Activated naive CD8-positive, alpha-beta T cell treated with anti-CD3 and anti-CD28 coated beads, Interleukin-2, amount 10 ng/mL, durations not matched to agents 7 days and 5 days (primary cell): ENCODE measurements around the gene COX5B. TPM values are rescaled to one million over a fixed set of nuclear protein-coding genes. Genes with fewer than 3 reads are reported as not detected.
"Not testable (repeated sequence)": the region's sequence is repeated elsewhere in the genome, so short reads cannot be mapped to it uniquely, and the experiment has no call there.

Source experiments
- ATAC-seq: fragments of 150-1000 bp; cut with Tn5 transposase; one replicate; pipeline ENCODE4 v1.10.0; 2021; ENCODE audit warnings: low read depth, moderate library complexity
- POLR2A ChIA-PET: fragments of 350-600 bp; sonication (Branson Sonifier 250); formaldehyde crosslinking; loops from one replicate; lab custom pipeline; 2021; ENCODE audit warnings: antibody characterized with exemption; lab: Charles Lee
- DNase-seq: peaks from one replicate; pipeline ENCODE4 v3.0.0; 2021
- H3K27ac Mint-ChIP-seq: one replicate; pipeline ENCODE4 v1.8.0; 2022; ENCODE audit warnings: mild to moderate bottlenecking, mixed read lengths
- H3K27me3 Mint-ChIP-seq: one replicate; pipeline ENCODE4 v1.8.0; 2022; ENCODE audit warnings: mild to moderate bottlenecking, moderate library complexity, mixed read lengths
- H3K36me3 Mint-ChIP-seq: one replicate; pipeline ENCODE4 v1.8.0; 2021; ENCODE audit warnings: mild to moderate bottlenecking, mixed read lengths
- H3K4me1 Mint-ChIP-seq: one replicate; pipeline ENCODE4 v1.8.0; 2021; ENCODE audit warnings: mixed read lengths
- H3K4me3 Mint-ChIP-seq: one replicate; pipeline ENCODE4 v1.8.0; 2022; ENCODE audit warnings: mild to moderate bottlenecking, moderate library complexity, mixed read lengths
- H3K9me3 Mint-ChIP-seq: one replicate; pipeline ENCODE4 v1.8.0; 2021; ENCODE audit warnings: mixed read lengths
- total RNA-seq, 2 experiments: library from RNA; stranded (reverse); gene quantifications; one replicate each; pipeline ENCODE4 v1.2.3, GENCODE V29; 2021

Gene COX5B
- total RNA-seq, 2 experiments from 2014 or later: 190 to 192 TPM

GRCh38 chr2:97625354-97626048 is 20.4 kb upstream of the COX5B start:
- H3K4me1 Mint-ChIP-seq, H3K27me3 Mint-ChIP-seq, H3K36me3 Mint-ChIP-seq, POLR2A ChIA-PET, DNase-seq, H3K27ac Mint-ChIP-seq, H3K4me3 Mint-ChIP-seq, H3K9me3 Mint-ChIP-seq, ATAC-seq: not testable (repeated sequence)

- H3K36me3 Mint-ChIP-seq, ATAC-seq, H3K27ac Mint-ChIP-seq, H3K27me3 Mint-ChIP-seq, H3K4me1 Mint-ChIP-seq, H3K4me3 Mint-ChIP-seq, DNase-seq, H3K9me3 Mint-ChIP-seq, POLR2A ChIA-PET: not testable (repeated sequence)
Measured at GRCh38 chr2:97626049-97626430, 19.8 kb upstream of the COX5B start.

GRCh38 chr2:97644023-97644717 is 1.7 kb upstream of the COX5B start:
- POLR2A ChIA-PET: no interaction called here
- H3K27ac Mint-ChIP-seq: no peak overlapping the region
- H3K4me3 Mint-ChIP-seq: no peak overlapping the region
- peaks cover 18% of the 10 kb centered on the region for H3K4me1 Mint-ChIP-seq
- no peak for ATAC-seq
- H3K36me3 Mint-ChIP-seq: peaks cover 14% of the 10 kb centered on the region
- no peak for DNase-seq
- H3K27me3 Mint-ChIP-seq: peaks cover 11% of the 10 kb centered on the region
- no peaks in the 10 kb centered on the region for H3K9me3 Mint-ChIP-seq

- no peaks in the 10 kb centered on the region for H3K9me3 Mint-ChIP-seq
- POLR2A ChIA-PET: interaction anchor here (0.6 to 10.0 kb wide), 13 partner anchors 10 to 820 kb away, joined by 3 to 184 read pairs (median 4); partner anchors contain the start of genes ACTR1B, ANKRD36B and ZAP70
- H3K36me3 Mint-ChIP-seq: peaks cover 16% of the 10 kb centered on the region
- H3K27ac Mint-ChIP-seq: peak overlapping the region; percentile 95
- DNase-seq (no peak), ATAC-seq (peak; percentile 52)
- peaks cover 3% of the 10 kb centered on the region for H3K27me3 Mint-ChIP-seq
- H3K4me3 Mint-ChIP-seq: peak overlapping the region; percentile 94
- peaks cover 18% of the 10 kb centered on the region for H3K4me1 Mint-ChIP-seq
Measured at GRCh38 chr2:97645112-97645694, 659 bp upstream of the COX5B start.

GRCh38 chr2:97646977-97647376 is 1.1 kb downstream of the COX5B start:
- H3K27me3 Mint-ChIP-seq: peaks cover 2% of the 10 kb centered on the region
- H3K4me3 Mint-ChIP-seq: peak overlapping the region; percentile 94
- H3K27ac Mint-ChIP-seq: peak overlapping the region; percentile 95
- H3K4me1 Mint-ChIP-seq: peaks cover 18% of the 10 kb centered on the region
- POLR2A ChIA-PET: interaction anchor here (0.8 to 10.0 kb wide), 4 partner anchors 10 to 71 kb away, joined by 4 to 184 read pairs (median 10); partner anchors contain the start of genes ACTR1B and ANKRD36B
- H3K9me3 Mint-ChIP-seq: no peaks in the 10 kb centered on the region
- DNase-seq: no peak
- no peak for ATAC-seq
- H3K36me3 Mint-ChIP-seq: peaks cover 22% of the 10 kb centered on the region

- Mint-ChIP-seq H3K9me3 (no peaks in the 10 kb centered on the region), H3K4me3 (no peak overlapping the region), H3K4me1 (peaks cover 11% of the 10 kb centered on the region), H3K27ac (peak overlapping the region; percentile 49), H3K27me3 (no peaks in the 10 kb centered on the region), H3K36me3 (peaks cover 29% of the 10 kb centered on the region)
- POLR2A ChIA-PET: interaction anchor here (10.0 kb wide), 1 partner anchor 11 kb away, joined by 184 read pairs; the partner anchor contains the start of gene ACTR1B
- no peak for DNase-seq
- no peak for ATAC-seq
Measured at GRCh38 chr2:97651114-97651513, 5.3 kb downstream of the COX5B start.

- POLR2A ChIA-PET: interaction anchor here (10.0 kb wide), 1 partner anchor 9 kb away, joined by 184 read pairs; the partner anchor contains the start of gene ACTR1B
- no peaks in the 10 kb centered on the region for H3K27me3 Mint-ChIP-seq
- peaks cover 19% of the 10 kb centered on the region for H3K36me3 Mint-ChIP-seq
- H3K4me3 Mint-ChIP-seq: no peak overlapping the region
- DNase-seq (no peak), ATAC-seq (no peak)
- H3K27ac Mint-ChIP-seq: no peak overlapping the region
- H3K4me1 Mint-ChIP-seq: peaks cover 2% of the 10 kb centered on the region
- H3K9me3 Mint-ChIP-seq: no peaks in the 10 kb centered on the region
Measured at GRCh38 chr2:97653473-97653872, 7.6 kb downstream of the COX5B start.

- DNase-seq: no peak
- H3K27ac Mint-ChIP-seq: no peak overlapping the region
- H3K36me3 Mint-ChIP-seq: peaks cover 20% of the 10 kb centered on the region
- no peaks in the 10 kb centered on the region for H3K27me3 Mint-ChIP-seq
- peaks cover 2% of the 10 kb centered on the region for H3K4me1 Mint-ChIP-seq
- no peak overlapping the region for H3K4me3 Mint-ChIP-seq
- H3K9me3 Mint-ChIP-seq: no peaks in the 10 kb centered on the region
- no peak for ATAC-seq
- POLR2A ChIA-PET: interaction anchor here (10.0 kb wide), 1 partner anchor 9 kb away, joined by 184 read pairs; the partner anchor contains the start of gene ACTR1B
Measured at GRCh38 chr2:97653874-97654273, 8.0 kb downstream of the COX5B start.

GRCh38 chr2:97654309-97654708 is 8.4 kb downstream of the COX5B start:
- Mint-ChIP-seq H3K27ac (peak overlapping the region; percentile 3), H3K36me3 (peaks cover 20% of the 10 kb centered on the region), H3K4me3 (no peak overlapping the region), H3K4me1 (peaks cover 2% of the 10 kb centered on the region), H3K27me3 (no peaks in the 10 kb centered on the region), H3K9me3 (no peaks in the 10 kb centered on the region)
- POLR2A ChIA-PET: interaction anchor here (1.0 to 10.0 kb wide), 2 partner anchors 8 to 9 kb away, joined by 3 to 184 read pairs; partner anchors contain the start of genes ACTR1B and COX5B
- no peak for ATAC-seq
- no peak for DNase-seq

- no peak for ATAC-seq
- DNase-seq: no peak
- POLR2A ChIA-PET: interaction anchor here (1.0 kb wide), 1 partner anchor 9 kb away, joined by 3 read pairs; the partner anchor contains the start of gene COX5B
- Mint-ChIP-seq H3K27ac (no peak overlapping the region), H3K27me3 (no peaks in the 10 kb centered on the region), H3K36me3 (peaks cover 18% of the 10 kb centered on the region), H3K4me3 (no peak overlapping the region), H3K4me1 (peaks cover 2% of the 10 kb centered on the region), H3K9me3 (no peaks in the 10 kb centered on the region)
Measured at GRCh38 chr2:97654791-97655190, 8.9 kb downstream of the COX5B start.

- H3K9me3 Mint-ChIP-seq: no peaks in the 10 kb centered on the region
- H3K36me3 Mint-ChIP-seq: peaks cover 17% of the 10 kb centered on the region
- H3K4me1 Mint-ChIP-seq: peaks cover 3% of the 10 kb centered on the region
- H3K27ac Mint-ChIP-seq: no peak overlapping the region
- DNase-seq: no peak
- POLR2A ChIA-PET: no interaction called here
- H3K4me3 Mint-ChIP-seq: no peak overlapping the region
- H3K27me3 Mint-ChIP-seq: no peaks in the 10 kb centered on the region
- ATAC-seq: no peak
Measured at GRCh38 chr2:97656129-97656755, 10.4 kb downstream of the COX5B start.

GRCh38 chr2:97656905-97657587 is 11.2 kb downstream of the COX5B start:
- DNase-seq (no peak), ATAC-seq (no peak)
- H3K36me3 Mint-ChIP-seq: peaks cover 19% of the 10 kb centered on the region
- POLR2A ChIA-PET: interaction anchor here (1.2 kb wide), 1 partner anchor 11 kb away, joined by 4 read pairs; no protein-coding TSS in a partner anchor
- H3K27ac Mint-ChIP-seq: no peak overlapping the region
- H3K9me3 Mint-ChIP-seq: no peaks in the 10 kb centered on the region
- H3K27me3 Mint-ChIP-seq: no peaks in the 10 kb centered on the region
- peaks cover 9% of the 10 kb centered on the region for H3K4me1 Mint-ChIP-seq
- H3K4me3 Mint-ChIP-seq: no peak overlapping the region
